NCI-H146 (cell line): ENCODE results near the gene TGFBI.

Experiments used
- DNase-seq: peaks from one replicate; lab custom pipeline; 2025; lab: John Stamatoyannopoulos, UW

TGFBI gene

GRCh38 chr5:136001466-136001981 is 27.3 kb upstream of the TGFBI start:
- no peak for DNase-seq

- DNase-seq = no peak
Measured at GRCh38 chr5:136004436-136004835, 24.4 kb upstream of the TGFBI start.

- no peak for DNase-seq
Measured at GRCh38 chr5:136005476-136005875, 23.3 kb upstream of the TGFBI start.

GRCh38 chr5:136006164-136006563 is 22.6 kb upstream of the TGFBI start:
- no peak for DNase-seq

GRCh38 chr5:136006761-136007251 is 22.0 kb upstream of the TGFBI start:
- no peak for DNase-seq

- DNase-seq = no peak
Measured at GRCh38 chr5:136007271-136007670, 21.5 kb upstream of the TGFBI start.

GRCh38 chr5:136011414-136012001 is 17.3 kb upstream of the TGFBI start:
- no peak for DNase-seq

- DNase-seq = no peak
Measured at GRCh38 chr5:136012041-136012804, 16.6 kb upstream of the TGFBI start.

GRCh38 chr5:136013559-136013958 is 15.2 kb upstream of the TGFBI start:
- no peak for DNase-seq

GRCh38 chr5:136014049-136015002 is 14.5 kb upstream of the TGFBI start:
- DNase-seq = no peak

- no peak for DNase-seq
Measured at GRCh38 chr5:136015003-136015375, 13.8 kb upstream of the TGFBI start.

- no peak for DNase-seq
Measured at GRCh38 chr5:136015966-136016650, 12.7 kb upstream of the TGFBI start.

GRCh38 chr5:136016945-136017530 is 11.8 kb upstream of the TGFBI start:
- DNase-seq = no peak

GRCh38 chr5:136018814-136019783 is 9.7 kb upstream of the TGFBI start:
- DNase-seq = no peak

GRCh38 chr5:136020001-136020382 is 8.8 kb upstream of the TGFBI start:
- DNase-seq = no peak

- no peak for DNase-seq
Measured at GRCh38 chr5:136020383-136021015, 8.3 kb upstream of the TGFBI start.

- DNase-seq = no peak
Measured at GRCh38 chr5:136021016-136021405, 7.8 kb upstream of the TGFBI start.

GRCh38 chr5:136022965-136023364 is 5.8 kb upstream of the TGFBI start:
- no peak for DNase-seq

- DNase-seq = no peak
Measured at GRCh38 chr5:136023958-136024541, 4.7 kb upstream of the TGFBI start.
